ENCODE measurements around the gene SNRNP48.

DNA sequence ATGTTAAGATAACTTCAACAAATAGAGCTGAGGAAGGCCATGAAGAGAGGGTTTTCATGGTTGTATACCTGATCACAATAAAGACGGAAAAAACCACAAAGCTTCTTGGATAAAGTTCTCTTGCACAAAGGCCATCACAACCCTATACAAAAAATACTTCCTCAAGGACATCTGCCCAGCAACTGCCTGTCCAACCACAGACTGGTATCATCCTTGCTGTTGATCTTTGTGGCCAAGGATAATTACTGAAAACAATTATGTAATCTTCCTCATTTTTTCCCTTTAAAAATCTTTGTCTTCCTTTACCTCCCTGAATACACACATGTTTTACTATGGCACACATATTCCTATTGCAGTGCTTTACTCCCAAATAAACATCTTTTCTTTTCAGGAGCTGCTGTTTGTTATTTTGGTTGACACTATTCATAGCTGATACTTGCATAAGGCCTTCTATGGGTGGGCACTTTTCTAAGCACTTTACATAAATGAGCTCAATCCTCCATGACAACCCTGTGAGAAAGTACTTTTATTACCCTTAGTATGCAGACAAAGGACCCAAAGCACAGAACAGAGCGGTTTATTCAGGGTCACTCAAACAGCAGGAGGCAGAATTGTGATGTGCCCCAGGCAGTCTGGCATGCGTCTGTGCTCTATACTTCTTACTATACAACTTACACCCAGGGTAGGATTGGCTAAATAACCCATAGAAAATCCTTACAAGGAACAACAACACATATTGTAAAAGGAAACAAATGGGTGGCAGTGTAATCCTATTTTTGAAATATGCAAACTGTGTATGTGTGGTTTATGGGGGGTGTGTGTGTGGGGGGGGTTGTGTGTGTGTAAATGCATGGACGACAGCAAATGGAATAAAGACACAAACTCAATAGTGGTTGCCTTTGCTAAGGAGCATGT lies 35.1 kb downstream of the SNRNP48 start:
- TF ChIP-seq, protein P1, sequence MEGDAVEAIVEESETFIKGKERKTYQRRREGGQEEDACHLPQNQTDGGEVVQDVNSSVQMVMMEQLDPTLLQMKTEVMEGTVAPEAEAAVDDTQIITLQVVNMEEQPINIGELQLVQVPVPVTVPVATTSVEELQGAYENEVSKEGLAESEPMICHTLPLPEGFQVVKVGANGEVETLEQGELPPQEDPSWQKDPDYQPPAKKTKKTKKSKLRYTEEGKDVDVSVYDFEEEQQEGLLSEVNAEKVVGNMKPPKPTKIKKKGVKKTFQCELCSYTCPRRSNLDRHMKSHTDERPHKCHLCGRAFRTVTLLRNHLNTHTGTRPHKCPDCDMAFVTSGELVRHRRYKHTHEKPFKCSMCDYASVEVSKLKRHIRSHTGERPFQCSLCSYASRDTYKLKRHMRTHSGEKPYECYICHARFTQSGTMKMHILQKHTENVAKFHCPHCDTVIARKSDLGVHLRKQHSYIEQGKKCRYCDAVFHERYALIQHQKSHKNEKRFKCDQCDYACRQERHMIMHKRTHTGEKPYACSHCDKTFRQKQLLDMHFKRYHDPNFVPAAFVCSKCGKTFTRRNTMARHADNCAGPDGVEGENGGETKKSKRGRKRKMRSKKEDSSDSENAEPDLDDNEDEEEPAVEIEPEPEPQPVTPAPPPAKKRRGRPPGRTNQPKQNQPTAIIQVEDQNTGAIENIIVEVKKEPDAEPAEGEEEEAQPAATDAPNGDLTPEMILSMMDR (IDR thresholded peaks at IDR 0.05), result no peak
- no peak for TF ChIP-seq POLR2A (IDR thresholded peaks at IDR 0.05)
